Hepatocyte (in vitro differentiated cells): ENCODE data around the gene OSBP2.

ENCODE experiments used
- CTCF ChIP-seq: fragments of 200-600 bp; sonication (generic); IDR thresholded peaks from 2 replicates; pipeline ENCODE4 v1.5.1; 2016; ENCODE audit warnings: antibody characterized with exemption, mild to moderate bottlenecking; ENCODE audit not compliant: poor library complexity
- EZH2 ChIP-seq: fragments of 200-600 bp; sonication (generic); IDR thresholded peaks from 2 replicates; pipeline ENCODE4 v1.6.1; 2016; ENCODE audit warnings: antibody characterized with exemption, mild to moderate bottlenecking, borderline replicate concordance
- EZH2phosphoT487 ChIP-seq: fragments of 200-600 bp; sonication (generic); IDR thresholded peaks from one replicate; pipeline ENCODE4 v1.6.1; 2018; ENCODE audit warnings: antibody characterized with exemption, mild to moderate bottlenecking, low read depth, moderate library complexity; ENCODE audit not compliant: unreplicated experiment, severe bottlenecking

- TF ChIP-seq CTCF (no peak), EZH2 (no peak), EZH2phosphoT487 (no peak)
These were observed 59.0 kb downstream of the OSBP2 start for GRCh38 chr22:30753701-30754100.
